Ishikawa (cell line): ENCODE data around the gene HRH1.

Experiments used
- CEBPB ChIP-seq: IDR thresholded peaks from 2 replicates; pipeline ENCODE4 v1.6.1; 2012
- CREB1 ChIP-seq: IDR thresholded peaks from 2 replicates; pipeline ENCODE4 v1.6.1; 2012; ENCODE audit warnings: low read depth
- EGR1 ChIP-seq: IDR thresholded peaks from 2 replicates; pipeline ENCODE4 v1.6.1; 2012
- EP300 ChIP-seq: IDR thresholded peaks from 2 replicates; pipeline ENCODE4 v1.6.1; 2012; ENCODE audit warnings: borderline replicate concordance
- FOXM1 ChIP-seq: IDR thresholded peaks from 2 replicates; pipeline ENCODE4 v1.6.1; 2012; ENCODE audit warnings: low read depth, borderline replicate concordance
- MAX ChIP-seq: IDR thresholded peaks from 2 replicates; pipeline ENCODE4 v1.6.1; 2012
- NFIC ChIP-seq: IDR thresholded peaks from 2 replicates; pipeline ENCODE4 v1.6.1; 2012
- RAD21 ChIP-seq: IDR thresholded peaks from 2 replicates; pipeline ENCODE4 v1.6.1; 2012; ENCODE audit warnings: low read depth
- REST ChIP-seq: IDR thresholded peaks from 2 replicates; pipeline ENCODE4 v1.6.1; 2012; ENCODE audit warnings: low read depth, mild to moderate bottlenecking
- TAF1 ChIP-seq: IDR thresholded peaks from 2 replicates; pipeline ENCODE4 v1.6.1; 2012; ENCODE audit warnings: low read depth, mild to moderate bottlenecking
- TCF12 ChIP-seq: IDR thresholded peaks from 2 replicates; pipeline ENCODE4 v1.6.1; 2012; ENCODE audit warnings: low read depth
- TEAD4 ChIP-seq: IDR thresholded peaks from 2 replicates; pipeline ENCODE4 v1.6.1; 2012
- USF1 ChIP-seq: IDR thresholded peaks from 2 replicates; pipeline ENCODE4 v1.6.1; 2012
- YY1 ChIP-seq: IDR thresholded peaks from 2 replicates; pipeline ENCODE4 v1.6.1; 2012; ENCODE audit warnings: low read depth
- ZBTB7A ChIP-seq: IDR thresholded peaks from 2 replicates; pipeline ENCODE4 v1.6.1; 2012; ENCODE audit warnings: low read depth

Gene HRH1

DNA sequence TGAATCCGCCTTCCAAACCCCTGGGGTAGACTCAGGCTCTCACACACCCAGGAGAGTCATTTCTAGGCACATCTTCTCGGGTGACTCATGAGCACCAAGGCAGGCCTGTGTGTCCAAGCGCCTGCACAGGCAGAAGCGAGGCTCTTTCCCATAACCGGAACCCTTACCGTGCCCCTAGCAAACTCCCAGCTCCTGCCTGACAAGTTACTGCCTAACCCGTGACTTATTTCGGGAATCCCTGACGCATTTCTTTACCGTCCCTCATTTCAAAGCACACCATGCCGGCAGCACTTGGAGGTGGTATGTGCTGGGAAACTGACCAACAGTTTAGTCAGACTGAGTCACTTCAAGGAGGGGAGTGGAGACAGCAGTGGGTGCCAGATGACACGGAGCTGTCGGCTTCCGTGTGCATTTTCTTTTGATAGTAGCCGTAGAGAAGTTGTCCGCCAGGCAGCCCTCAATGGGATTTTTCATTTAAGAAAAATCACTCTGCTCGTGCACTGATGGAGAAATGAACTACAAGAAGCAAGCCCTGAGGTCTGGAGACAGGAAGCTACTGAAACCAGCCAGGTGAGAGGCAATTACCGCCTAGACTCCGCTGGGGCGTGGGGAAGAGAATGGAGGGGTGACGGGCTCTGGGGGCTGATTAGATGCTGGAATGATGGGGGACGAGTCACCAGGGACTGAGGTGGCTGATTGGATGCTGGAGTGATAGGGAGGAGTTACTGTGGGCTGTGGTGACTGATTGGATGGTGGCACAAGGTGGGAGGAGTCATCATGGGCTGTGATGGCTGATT is 17.3 kb upstream of the HRH1 start:
- TF ChIP-seq USF1, result no peak
- TF ChIP-seq MAX, result peak; percentile 17; the same call in 1 of the 2 replicates
- no peak for TF ChIP-seq CREB1
- TF ChIP-seq TAF1, result no peak
- no peak for TF ChIP-seq ZBTB7A
- TF ChIP-seq TEAD4, result peak; percentile 41; the same call in 1 of the 2 replicates
- no peak for TF ChIP-seq EGR1
- no peak for TF ChIP-seq REST
- TF ChIP-seq EP300, result peak; percentile 48; the same call in 1 of the 2 replicates
- no peak for TF ChIP-seq CEBPB
- TF ChIP-seq NFIC, result peak; percentile 64
- no peak for TF ChIP-seq YY1
- no peak for TF ChIP-seq RAD21
- no peak for TF ChIP-seq FOXM1
- TF ChIP-seq TCF12, result peak; percentile 65

- TF ChIP-seq TCF12, result no peak
- no peak for TF ChIP-seq RAD21
- no peak for TF ChIP-seq CREB1
- TF ChIP-seq TEAD4, result no peak
- no peak for TF ChIP-seq CEBPB
- no peak for TF ChIP-seq REST
These were observed 16.7 kb upstream of the HRH1 start for GRCh38 chr3:11137627-11137959.

DNA sequence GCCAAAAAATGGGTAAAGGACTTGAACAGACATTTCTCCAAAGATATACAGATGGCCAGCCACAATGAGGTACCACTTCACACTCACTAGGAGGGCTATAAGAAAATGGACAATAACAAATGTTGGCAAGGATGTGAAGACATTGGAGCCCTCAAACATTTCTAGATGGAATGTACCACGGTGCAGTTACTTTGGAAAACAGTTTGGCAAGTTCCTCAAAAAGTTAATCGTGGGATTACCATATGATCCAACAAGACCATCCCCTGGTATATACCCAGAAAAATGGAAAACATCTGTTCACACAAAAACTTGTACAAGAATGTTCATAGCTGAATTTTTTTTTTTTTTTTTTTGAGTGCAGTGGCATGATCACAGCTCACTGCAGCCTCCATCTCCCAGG is 15.9 kb upstream of the HRH1 start:
- TF ChIP-seq RAD21 (no peak), EGR1 (no peak), EP300 (no peak), REST (no peak)

DNA sequence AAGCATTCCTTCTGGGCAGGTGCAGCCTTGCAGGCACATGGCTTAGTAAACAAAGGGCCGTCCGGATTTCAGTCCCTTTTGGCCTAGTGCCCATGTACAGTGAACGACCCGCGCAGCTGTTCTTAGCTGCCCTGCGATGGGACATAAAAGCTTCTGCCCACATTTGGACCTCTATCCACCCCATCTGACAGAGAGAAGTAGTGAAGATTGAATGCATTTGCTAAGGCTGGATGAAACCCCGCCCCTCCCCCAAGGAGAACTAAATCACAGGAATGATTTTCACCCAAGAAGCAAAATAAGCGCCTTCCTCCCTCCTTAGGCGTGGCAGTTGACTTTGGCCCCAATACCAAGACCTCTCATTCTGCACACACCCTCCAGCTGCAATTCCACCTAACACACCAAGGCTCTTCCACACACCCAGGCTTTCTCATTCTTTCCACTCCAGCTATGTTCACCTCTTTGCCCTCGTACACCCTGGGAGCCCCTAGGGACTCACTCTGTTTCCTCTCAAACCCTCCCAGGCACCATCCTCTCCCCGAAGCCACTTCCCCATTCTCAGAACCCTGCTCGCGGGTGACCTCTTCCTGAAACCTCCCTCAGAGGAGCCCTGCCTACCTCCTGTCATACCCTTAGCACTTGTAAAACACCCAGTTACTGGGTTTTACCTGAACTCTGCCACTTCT is 14.1 kb upstream of the HRH1 start:
- TF ChIP-seq EP300, result no peak
- no peak for TF ChIP-seq YY1
- TF ChIP-seq MAX, result no peak
- no peak for TF ChIP-seq TAF1
- TF ChIP-seq TEAD4, result no peak
- no peak for TF ChIP-seq REST
- TF ChIP-seq CEBPB, result no peak
- TF ChIP-seq USF1, result no peak
- no peak for TF ChIP-seq FOXM1
- TF ChIP-seq TCF12, result no peak
- TF ChIP-seq RAD21, result no peak
- no peak for TF ChIP-seq ZBTB7A
- no peak for TF ChIP-seq EGR1
- no peak for TF ChIP-seq NFIC
- no peak for TF ChIP-seq CREB1
